ENCODE data around the gene MVB12B.
"Not testable (repeated sequence)": the region's sequence is repeated elsewhere in the genome, so short reads cannot be mapped to it uniquely, and the experiment has no call there.

The MVB12B gene

GRCh38 chr9:126474206-126474765 is 147.7 kb downstream of the MVB12B start:
- no peak for DNase-seq (ENCODE audit: extremely low read depth, low read depth)
- H3K4me3 ChIP-seq (replicated peaks; ENCODE audit: low read depth, low read length) = no peak overlapping the region
- TF ChIP-seq CTCF (IDR thresholded peaks at IDR 0.05; ENCODE audit: low read depth, low read length, missing control alignments) = no peak

DNA sequence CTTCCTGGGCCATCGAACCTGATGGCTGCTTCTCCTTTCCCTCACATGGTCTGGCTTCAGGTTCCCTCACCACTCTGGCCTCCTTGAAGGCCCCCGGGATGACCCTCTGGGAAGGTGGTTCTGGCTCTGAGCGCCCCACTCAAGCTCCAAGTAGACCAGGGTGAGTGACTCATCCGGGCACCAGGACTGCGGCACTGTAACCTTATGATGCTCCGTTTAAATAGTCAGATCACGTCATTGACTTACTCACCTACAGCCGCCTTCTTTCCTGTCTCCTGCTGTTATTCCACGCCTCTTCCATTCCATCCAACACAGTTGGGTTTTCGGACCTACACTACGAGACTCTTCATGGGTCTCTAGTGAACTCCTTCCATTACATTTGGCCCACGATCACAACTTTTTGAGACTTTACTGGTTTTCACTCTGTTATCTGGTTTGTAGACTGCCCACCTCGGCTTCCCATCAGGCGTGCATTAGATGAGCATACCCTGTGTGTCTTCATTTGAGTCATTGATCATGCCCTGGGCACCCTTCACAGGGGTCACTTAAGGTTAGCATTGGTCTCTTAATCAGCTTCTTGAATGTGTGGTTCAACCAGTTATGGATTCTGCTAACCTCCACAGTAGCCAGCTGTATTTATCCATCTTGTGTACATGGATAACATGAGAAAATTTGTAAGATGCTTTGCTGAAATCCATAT is 148.3 kb downstream of the MVB12B start:
- DNase-seq (ENCODE audit: extremely low read depth, low read depth) = no peak
- H3K4me3 ChIP-seq (replicated peaks; ENCODE audit: low read depth, low read length) = no peak overlapping the region
- TF ChIP-seq CTCF (IDR thresholded peaks at IDR 0.05; ENCODE audit: low read depth, low read length, missing control alignments) = no peak

- no peak for TF ChIP-seq CTCF (IDR thresholded peaks at IDR 0.05; ENCODE audit: low read depth, low read length, missing control alignments)
These were observed 149.4 kb downstream of the MVB12B start for GRCh38 chr9:126475933-126476555.

DNA sequence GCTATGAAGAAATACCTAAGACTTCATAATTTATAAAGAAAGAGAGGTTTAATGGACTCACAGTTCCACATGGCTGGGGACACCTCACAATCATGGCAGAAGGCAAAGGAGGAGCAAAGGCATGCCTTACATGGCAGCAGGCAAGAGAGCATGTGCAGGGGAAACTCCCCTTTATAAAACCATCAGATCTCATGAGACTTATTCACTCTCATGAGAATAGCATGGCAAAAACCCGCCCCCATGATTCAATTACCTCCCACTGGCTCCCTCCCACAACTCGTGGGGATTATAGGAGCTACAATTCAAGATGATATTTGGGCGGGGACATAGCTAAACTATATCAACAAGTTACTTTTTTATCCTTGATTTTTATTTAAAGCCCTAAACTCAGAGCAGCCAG is 150.8 kb downstream of the MVB12B start:
- not testable (repeated sequence) for H3K4me3 ChIP-seq (replicated peaks; ENCODE audit: low read depth, low read length); DNase-seq (ENCODE audit: extremely low read depth, low read depth)

More at GRCh38 chr9:126475933-126476555, 149.4 kb downstream of the MVB12B start:
- H3K4me3 ChIP-seq (replicated peaks; ENCODE audit: low read depth, low read length) = no peak overlapping the region
- DNase-seq (ENCODE audit: extremely low read depth, low read depth) = no peak

DNA sequence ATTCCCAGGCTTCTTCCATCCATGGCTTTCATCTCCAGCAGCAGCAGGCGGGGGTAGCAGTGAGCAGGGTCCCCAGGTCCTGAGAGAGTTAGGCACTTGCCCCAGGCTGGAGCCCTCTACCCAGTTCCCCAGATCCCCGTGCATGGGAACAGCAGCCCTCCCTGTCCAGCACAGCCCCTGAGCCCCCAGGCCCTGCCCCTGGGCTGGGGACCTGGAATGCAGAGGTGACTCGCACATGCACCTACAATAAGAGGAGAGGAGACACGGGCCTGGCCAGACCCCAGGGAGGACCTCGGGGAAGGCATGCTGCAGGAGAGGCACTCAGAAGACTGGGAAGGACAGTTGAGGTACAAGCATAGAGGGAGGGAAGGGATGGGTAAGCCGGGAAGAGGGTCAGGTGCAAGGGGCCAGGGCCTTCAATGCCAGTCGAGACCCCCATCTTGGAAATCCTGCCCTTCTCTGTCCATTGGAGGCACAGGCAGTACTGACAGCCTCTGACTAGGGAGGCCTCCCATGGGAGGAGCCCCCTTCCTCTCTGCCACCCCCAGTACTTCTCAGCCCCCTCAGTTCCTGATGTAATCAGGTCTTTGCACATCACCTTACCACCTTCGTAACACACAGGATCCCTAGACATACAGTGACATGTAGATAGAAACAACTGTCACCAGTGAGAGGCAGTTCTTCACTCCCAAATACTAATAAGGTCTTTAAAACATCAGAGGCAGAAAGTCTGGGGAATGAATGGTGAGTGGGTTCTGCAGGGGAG is 151.8 kb downstream of the MVB12B start:
- no peak for DNase-seq (ENCODE audit: extremely low read depth, low read depth)
- no peak overlapping the region for H3K4me3 ChIP-seq (replicated peaks; ENCODE audit: low read depth, low read length)
- no peak for TF ChIP-seq CTCF (IDR thresholded peaks at IDR 0.05; ENCODE audit: low read depth, low read length, missing control alignments)

- DNase-seq (ENCODE audit: extremely low read depth, low read depth) = no peak
- H3K4me3 ChIP-seq (replicated peaks; ENCODE audit: low read depth, low read length) = no peak overlapping the region
- TF ChIP-seq CTCF (IDR thresholded peaks at IDR 0.05; ENCODE audit: low read depth, low read length, missing control alignments) = no peak
These were observed 152.9 kb downstream of the MVB12B start for GRCh38 chr9:126479515-126479914.

GRCh38 chr9:126480813-126481212 is 154.2 kb downstream of the MVB12B start:
- H3K4me3 ChIP-seq (replicated peaks; ENCODE audit: low read depth, low read length) = no peak overlapping the region
- TF ChIP-seq CTCF (IDR thresholded peaks at IDR 0.05; ENCODE audit: low read depth, low read length, missing control alignments) = no peak
- DNase-seq (ENCODE audit: extremely low read depth, low read depth) = no peak

Measured in HFF-Myc (cell line).